ENCODE measurements around the gene SHC3. TPM values are rescaled to one million over a fixed set of nuclear protein-coding genes. Genes with fewer than 3 reads are reported as not detected.
A peak's percentile ranks its signal among the peaks of the same experiment; 100 is the strongest.

Gene SHC3
- total and polyA plus RNA-seq, 2 of the 4 experiments (the other 2 are of a cell fraction), result 4.5 to 13.3 TPM

GRCh38 chr9:89189215-89189614, 10.6 kb upstream of the SHC3 start:
- no peak overlapping the region for H3K18ac ChIP-seq (ENCODE audit: low read depth, low read length)
- H2BK5ac ChIP-seq (ENCODE audit: low read depth, low read length, poor library complexity, severe bottlenecking), result no peak overlapping the region
- H3K4me3 ChIP-seq (ENCODE audit: insufficient read depth, low read depth, low read length), result no peak overlapping the region
- DNase-seq, result no peak
- no peak overlapping the region for H3K4ac ChIP-seq (ENCODE audit: low read depth, low read length)
- H3K9me3 ChIP-seq (ENCODE audit: control insufficient read depth, insufficient read depth, low read length), result no peaks in the 10 kb centered on the region
- no peak overlapping the region for H3K4me2 ChIP-seq (ENCODE audit: low read depth, low read length)
- no peaks in the 10 kb centered on the region for H3K36me3 ChIP-seq (ENCODE audit: control insufficient read depth, insufficient read depth, low read length)
- no peak overlapping the region for H3K56ac ChIP-seq (ENCODE audit: extremely low read depth, insufficient read depth, low read length)
- no peak overlapping the region for H2BK15ac ChIP-seq (ENCODE audit: low read depth, low read length)
- H3K9me1 ChIP-seq (ENCODE audit: insufficient read depth, low read length), result no peaks in the 10 kb centered on the region
- H4K5ac ChIP-seq (ENCODE audit: low read depth, low read length), result no peak overlapping the region
- TF ChIP-seq USF2 (IDR thresholded peaks at IDR 0.05; ENCODE audit: low read depth, low read length), result no peak
- peak; percentile 34; the same call in 1 of the 2 replicates for TF ChIP-seq RAD21 (IDR thresholded peaks at IDR 0.05; ENCODE audit: low read length)
- ATAC-seq (ENCODE audit: low read depth), result peak; percentile 37; the same call in 1 of the 2 replicates
- H4K8ac ChIP-seq (ENCODE audit: low read depth in 2 of 2, low read length in 2 of 2), result no peak overlapping the region
- in situ Hi-C loops (cut with MboI; ENCODE audit: low sequenced_read_pairs) (no loop called here), dilution Hi-C loops (cut with HindIII; ENCODE audit: low sequenced_read_pairs, unreplicated experiment) (no loop called here), intact Hi-C loops (cut with micrococcal nuclease) (no loop called here)
- H2AFZ ChIP-seq (replicated peaks; ENCODE audit: low read length, poor library complexity), result no peak overlapping the region
- no peak overlapping the region for H2BK20ac ChIP-seq (ENCODE audit: low read depth, low read length)
- H3K9ac ChIP-seq (ENCODE audit: low read depth, low read length), result no peak overlapping the region
- H3K27ac ChIP-seq (ENCODE audit: insufficient read depth, low read length), result no peak overlapping the region
- POLR2A ChIA-PET (ENCODE audit: unreplicated experiment), result no interaction called here
- no peak overlapping the region for H2BK120ac ChIP-seq (ENCODE audit: low read depth, low read length)
- no peak overlapping the region for H3K14ac ChIP-seq (replicated peaks; ENCODE audit: low read depth, low read length)
- no peak overlapping the region for H2AK5ac ChIP-seq (ENCODE audit: low read depth, low read length)
- WGBS, 2 experiments (ENCODE audit: extremely low coverage in 2 of 2, insufficient read length in 1 of 2), result no CpG with 5 or more reads among the region's 2 CpGs
- H4K20me1 ChIP-seq (ENCODE audit: insufficient read depth, low read length), result no peaks in the 10 kb centered on the region
- no peaks in the 10 kb centered on the region for H3K4me1 ChIP-seq (ENCODE audit: control insufficient read depth, insufficient read depth, low read length)
- CTCF ChIA-PET, result no interaction called here
- H3K27me3 ChIP-seq (ENCODE audit: control insufficient read depth, insufficient read depth, low read length), result no peaks in the 10 kb centered on the region; the same call in 1 of the 2 replicates
- no peak overlapping the region for H4K91ac ChIP-seq (ENCODE audit: insufficient read depth, low read depth, low read length)
- no TSS peak for BruUV-seq (replicated peaks)
- no peak overlapping the region for H3K23ac ChIP-seq (ENCODE audit: low read depth, low read length)
- H2AK9ac ChIP-seq (replicated peaks; ENCODE audit: low read depth, low read length, poor library complexity), result no peak overlapping the region
- H3K79me1 ChIP-seq (ENCODE audit: low read depth in 1 of 2, low read length in 2 of 2), result no peaks in the 10 kb centered on the region
